Ammon's horn (tissue), 1 donor: ENCODE data around the gene PNN.
"Not testable (repeated sequence)": the region's sequence is repeated elsewhere in the genome, so short reads cannot be mapped to it uniquely, and the experiment has no call there.

Experiments
- DNase-seq: peaks from one replicate; pipeline ENCODE4 v3.0.0-alpha.2; 2016; ENCODE audit warnings: low spot score

The PNN gene

DNA sequence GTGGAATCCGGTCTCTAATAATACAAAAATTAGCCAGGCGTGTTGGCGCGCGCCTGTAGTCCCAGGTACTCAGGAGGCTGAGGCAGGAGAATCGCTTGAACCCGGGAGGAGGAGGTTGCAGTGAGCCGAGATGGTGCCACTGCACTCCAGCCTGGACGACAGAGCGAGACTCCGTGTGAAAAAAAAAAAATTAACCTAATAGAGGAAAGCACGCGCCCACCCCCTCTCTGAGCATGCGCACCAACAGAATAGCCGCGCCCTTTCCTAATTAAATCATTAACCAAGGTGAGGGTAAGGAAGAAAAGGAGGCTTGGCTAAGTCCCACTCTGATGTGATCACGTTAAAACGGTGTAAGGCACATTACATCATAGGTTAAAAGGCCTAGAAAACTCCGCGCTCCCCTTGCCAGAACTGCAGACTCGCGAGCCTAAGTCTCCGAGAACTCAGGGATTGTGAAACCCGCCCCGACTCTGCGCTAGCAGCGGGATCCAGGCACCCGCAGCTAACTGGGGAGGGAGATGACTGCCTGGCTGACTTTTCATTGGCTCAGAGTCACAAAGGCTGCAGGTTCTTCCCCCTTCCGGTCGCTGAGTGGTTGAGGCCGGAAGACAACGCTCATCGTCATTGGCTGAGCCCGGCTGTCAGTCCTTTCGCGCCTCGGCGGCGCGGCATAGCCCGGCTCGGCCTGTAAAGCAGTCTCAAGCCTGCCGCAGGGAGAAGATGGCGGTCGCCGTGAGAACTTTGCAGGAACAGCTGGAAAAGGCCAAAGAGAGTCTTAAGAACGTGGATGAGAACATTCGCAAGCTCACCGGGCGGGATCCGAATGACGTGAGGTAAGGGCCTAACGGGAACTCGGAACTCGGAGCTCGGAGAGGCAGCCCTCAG is at the start of gene PNN:
TSS of gene PNN (plus strand) at position 695 of the 885 bp plus-strand sequence. CDS start at position 721, 26 bp downstream.
- DNase-seq, result peak; percentile 99

DNA sequence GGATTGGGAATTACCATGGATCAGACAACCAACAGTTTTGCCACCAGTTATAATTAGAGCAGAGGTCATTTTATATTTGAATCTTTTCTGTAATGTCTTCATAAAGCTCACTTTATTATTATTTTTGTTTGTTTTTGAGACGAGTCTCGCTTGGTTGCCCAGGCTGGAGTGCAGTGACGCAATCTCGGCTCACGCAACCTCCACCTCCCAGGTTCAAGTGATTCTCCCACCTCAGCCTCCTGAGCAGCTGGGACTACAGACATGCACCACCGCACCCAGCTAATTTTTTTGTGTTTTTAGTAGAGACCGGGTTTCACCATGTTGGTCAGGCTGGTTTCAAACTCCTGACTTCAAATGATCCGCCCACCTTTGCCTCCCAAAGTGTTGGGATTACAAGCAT is 37.2 kb upstream of the PNN start:
- not testable (repeated sequence) for DNase-seq

DNA sequence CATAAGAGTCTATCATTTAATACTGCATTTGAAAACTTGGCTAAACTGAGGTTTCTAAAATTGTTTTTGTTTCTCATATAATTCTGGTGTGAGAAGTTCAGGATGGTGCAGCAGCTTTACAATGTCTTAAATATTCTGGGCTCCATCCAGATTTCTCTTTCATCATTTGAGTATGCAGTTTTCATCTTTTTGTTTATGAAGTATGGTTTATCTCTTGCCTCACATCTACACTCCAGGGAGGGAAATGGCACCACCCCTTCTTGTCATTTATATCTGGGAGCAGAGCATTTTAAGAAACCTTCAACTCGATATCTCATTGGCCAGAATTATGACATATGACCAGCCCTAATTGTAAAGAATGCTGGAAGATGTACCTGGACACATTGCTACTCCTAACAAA is 36.6 kb upstream of the PNN start:
- DNase-seq, result no peak

DNA sequence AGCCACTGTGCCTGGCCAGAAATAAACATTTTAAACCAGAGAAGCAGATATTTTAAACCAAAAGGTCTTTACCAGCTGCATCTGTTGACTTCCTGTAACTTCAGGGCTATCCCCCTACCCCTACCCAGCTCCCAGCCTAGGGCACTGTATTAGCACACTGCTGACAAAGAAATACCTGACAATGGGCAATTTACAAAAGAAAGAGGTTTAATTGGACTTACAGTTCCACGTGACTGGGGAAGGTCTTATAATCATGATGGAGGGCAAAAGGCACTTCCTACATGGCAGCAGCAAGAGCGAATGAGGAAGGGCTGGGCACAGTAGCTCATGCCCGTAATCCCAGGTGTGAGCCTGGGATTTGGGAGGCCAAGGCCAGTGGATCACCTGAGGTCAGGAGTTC is 34.9 kb upstream of the PNN start:
- no peak for DNase-seq

DNA sequence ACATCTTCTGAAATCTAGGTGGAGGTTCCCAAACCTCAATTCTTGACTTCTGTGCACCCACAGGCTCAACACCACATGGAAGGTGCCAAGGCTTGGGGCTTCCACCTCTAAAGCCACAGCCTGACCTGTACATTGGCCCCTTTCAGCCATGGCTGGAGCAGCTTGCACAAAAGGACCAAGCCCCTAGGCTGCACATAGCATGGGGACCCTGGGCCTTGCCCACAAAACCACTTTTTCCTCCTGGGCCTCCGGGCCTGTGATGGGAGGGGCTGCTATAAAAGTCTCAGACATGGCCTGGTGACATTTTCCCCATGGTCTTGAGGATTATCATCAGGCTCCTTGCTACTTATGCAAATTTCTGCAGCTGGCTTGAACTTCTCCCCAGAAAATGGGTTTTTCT is 33.4 kb upstream of the PNN start:
- DNase-seq, result not testable (repeated sequence)

DNA sequence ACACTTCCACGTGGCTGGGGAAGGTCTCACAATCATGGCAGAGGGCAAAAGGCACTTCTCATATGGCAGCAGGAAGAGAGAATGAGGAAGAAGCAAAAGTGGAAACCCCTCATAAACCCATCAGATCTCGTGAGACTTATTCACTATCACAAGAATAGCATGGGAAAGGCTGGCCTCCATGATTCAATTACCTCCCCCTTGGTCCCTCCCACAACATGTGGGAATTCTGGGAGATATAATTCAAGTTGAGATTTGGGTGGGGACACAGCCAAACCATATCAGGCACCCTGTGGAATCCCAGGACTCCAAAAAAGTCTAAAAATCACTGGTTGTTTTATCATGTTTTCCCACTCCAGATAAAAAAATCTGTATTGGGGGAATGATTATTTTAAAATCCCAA is 31.8 kb upstream of the PNN start:
- not testable (repeated sequence) for DNase-seq

DNA sequence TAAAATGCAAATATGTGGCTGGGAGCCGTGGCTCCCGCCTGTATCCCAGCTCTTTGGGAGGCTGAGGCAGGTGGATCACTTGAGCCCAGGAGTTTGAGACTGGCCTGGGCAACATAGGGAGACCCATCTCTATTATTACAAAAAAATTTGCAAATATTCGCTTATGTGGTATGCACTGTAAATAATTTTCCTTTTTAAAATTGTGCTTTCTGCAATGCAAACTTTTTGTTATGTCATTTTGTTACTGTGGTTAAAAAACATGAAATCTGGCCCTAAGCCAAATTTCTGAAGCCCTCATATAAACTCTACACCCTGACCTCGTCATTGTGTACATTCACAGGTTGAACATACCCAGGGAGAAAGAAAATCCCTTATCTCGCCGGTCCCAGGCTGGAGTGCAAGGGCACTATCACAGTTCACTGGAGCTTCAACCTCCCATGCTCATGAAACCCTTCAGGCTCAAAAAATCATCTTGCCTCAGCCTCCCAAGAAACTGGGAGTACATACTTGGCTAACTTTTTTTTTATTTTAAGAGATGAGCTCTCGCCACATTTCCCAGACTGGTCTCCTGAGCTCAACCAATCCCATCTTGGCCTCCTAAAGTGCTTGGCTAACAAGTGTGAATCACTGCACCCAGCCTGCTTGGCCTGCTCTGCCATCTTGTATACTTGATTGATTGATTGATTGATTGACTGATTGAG is 29.6 kb upstream of the PNN start:
- DNase-seq, result no peak

DNA sequence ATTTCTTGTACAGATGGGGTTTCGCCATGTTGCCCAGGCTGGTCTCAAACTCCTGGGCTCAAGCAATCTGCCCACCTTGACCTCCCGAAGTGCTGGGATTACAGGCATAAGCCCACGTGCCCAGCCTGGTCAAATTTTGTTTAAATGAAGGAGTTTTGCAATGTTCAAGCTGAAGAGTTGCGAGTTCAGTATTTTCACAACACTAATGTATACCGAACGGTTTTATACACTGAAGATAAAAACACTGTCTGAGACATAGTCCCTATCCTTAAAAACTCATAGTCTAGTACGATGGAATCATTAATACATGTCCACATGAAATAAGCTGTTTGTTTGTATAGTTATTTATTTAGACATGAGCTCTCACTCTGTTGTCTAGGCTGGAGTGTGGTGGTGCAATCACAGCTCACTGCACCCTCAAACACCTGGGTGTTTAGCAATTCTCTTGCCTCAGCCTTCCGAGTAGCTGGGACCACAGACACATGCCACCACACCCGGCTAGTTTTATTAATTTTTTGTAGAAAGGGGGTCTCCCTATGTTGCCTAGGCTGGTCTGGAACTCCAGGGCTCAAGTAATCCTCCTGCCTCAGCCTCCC is 20.4 kb upstream of the PNN start:
- DNase-seq, result no peak

DNA sequence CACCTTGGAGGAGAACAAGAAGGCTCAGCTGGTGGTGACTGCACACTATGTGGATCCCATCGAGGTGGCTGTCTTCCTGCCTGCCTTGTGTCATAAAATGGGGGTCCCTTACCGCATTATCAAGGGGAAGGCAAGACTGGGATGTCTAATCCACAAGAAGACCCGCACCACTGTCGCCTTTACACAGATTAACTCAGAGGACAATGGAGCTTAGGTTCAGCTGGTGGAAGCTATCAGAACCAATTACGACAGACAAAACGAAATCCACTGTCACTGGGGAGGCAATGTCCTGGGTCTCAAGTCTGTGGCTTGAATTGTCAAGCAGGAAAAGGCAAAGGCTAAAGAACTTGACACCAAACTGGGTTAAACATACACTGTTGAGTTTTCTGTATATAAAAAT is 17.6 kb upstream of the PNN start:
- DNase-seq, result no peak

DNA sequence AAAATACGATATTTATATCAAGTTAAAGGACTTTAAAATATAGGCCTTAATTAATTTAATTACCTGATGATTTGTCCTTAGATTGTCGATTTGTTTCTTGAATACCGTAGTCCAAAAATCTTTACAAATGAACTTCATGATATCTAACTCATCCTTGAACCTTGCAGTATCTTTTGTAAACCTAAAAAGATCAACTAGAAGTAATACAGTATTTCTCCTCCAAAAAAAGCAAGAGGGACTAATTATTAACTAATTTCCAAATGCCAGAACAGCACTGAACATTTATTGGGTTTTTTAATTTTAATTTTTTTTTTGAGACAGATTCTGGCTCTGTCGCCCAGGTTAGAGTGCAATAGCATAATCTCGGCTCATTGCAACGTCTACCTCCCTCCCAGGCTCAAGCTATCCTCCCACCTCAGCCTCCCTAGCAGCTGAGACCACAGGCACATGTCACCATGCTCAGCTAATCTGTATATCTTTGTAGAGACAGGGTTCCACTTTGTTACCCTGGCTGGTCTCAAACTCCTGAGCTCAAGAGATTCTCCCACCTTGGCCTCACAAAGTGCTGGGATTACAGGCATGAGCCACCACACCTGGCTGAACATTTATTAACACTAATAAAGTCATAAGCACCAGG is 16.7 kb upstream of the PNN start:
- no peak for DNase-seq

DNA sequence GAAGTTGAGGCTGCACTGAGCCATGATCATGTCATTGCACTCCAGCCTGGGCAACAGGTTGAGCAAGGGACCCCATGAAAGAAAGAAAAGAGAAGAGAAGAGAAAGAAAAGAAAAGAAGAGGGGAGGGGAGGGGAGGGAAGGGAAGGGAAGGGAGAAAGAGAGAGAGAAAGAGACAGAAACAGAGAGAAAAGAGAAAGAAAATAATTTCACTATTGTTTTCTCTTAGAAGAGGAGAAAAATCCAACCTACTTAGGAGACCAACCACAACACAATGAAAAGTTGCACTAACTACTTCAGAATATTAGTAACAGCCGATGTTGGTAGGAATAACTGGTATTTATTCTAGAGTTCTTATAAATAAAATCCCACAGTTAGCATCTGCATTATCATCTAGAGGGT is 14.6 kb upstream of the PNN start:
- DNase-seq, result no peak

DNA sequence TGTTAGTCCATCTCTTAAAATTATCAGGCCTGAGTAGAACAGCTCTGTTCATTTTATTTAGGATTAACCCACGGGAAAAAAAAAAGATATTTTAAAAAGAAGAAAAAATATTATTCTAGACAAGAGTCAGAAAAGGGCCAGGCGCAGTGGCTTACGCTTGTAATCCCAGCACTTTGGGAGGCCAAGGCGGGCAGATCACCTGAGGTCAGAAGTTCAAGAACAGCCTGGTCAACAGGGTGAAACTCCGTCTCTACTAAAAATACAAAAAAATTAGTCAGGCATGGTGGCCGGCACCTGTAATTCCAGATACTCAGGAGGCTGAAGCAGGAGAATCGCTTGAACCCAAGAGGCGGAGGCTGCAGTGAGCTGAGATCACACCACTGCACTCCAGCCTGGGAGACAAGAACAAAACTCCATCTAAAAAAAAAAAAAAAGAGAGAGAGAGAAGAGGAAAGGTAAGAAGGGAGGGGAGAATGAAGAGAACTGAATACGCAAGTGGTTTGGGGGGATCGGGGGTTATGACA is 7.2 kb upstream of the PNN start:
- not testable (repeated sequence) for DNase-seq

DNA sequence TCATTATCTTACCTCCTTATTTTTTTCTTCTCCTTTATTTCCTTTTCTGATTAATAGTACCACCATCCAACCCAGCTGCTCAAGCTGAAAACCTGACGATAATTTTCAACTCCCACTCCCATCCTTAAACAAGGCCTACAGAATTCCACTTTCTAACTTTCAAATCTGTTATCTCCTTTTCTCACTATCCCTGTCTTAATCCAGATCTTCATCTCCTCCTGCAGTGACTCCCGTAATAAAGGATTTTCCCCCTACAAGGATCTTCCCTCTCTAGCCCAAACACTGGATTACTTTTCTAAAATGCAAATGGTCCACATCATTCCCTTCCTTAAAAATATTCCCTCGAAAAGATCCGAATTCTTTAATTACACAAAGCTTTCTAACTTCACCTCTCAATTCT is 6.5 kb upstream of the PNN start:
- DNase-seq, result no peak

DNA sequence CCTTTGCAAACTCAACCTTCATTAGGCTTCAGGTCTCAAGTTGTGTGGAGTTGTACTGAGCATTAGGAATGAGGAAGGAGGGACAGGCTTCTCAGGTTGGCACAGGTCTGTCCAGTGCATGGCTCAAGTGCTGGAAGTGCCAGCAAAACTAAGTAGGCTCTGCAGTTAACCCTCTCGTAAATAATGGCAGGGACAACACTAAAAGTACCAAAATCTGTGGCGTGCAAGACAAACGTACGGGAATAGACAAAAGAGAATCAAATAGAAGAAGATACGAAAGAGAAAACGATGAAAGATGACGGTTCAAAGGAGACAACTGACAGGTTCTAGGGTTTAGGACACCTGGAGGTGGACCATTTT is 5.5 kb upstream of the PNN start:
- peak; percentile 12 for DNase-seq

DNA sequence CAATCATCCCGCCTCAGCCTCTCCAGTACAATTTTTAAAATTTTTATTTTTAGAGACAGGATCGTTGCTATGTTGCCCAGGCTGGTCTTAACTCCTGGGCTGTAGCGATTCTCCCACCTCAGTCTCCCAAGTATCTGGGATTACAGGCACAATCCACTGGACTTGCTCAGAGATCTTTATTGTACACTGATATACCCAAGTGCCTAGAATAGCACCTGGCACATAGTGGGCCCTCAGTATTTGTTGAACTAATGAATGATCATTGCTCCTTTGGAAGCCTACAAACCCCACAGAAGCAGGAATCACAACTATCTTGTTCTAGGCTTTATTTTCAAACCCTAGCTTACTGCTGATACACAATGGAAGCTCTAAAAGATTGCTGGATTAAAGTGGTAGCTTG is 1.9 kb upstream of the PNN start:
- no peak for DNase-seq

DNA sequence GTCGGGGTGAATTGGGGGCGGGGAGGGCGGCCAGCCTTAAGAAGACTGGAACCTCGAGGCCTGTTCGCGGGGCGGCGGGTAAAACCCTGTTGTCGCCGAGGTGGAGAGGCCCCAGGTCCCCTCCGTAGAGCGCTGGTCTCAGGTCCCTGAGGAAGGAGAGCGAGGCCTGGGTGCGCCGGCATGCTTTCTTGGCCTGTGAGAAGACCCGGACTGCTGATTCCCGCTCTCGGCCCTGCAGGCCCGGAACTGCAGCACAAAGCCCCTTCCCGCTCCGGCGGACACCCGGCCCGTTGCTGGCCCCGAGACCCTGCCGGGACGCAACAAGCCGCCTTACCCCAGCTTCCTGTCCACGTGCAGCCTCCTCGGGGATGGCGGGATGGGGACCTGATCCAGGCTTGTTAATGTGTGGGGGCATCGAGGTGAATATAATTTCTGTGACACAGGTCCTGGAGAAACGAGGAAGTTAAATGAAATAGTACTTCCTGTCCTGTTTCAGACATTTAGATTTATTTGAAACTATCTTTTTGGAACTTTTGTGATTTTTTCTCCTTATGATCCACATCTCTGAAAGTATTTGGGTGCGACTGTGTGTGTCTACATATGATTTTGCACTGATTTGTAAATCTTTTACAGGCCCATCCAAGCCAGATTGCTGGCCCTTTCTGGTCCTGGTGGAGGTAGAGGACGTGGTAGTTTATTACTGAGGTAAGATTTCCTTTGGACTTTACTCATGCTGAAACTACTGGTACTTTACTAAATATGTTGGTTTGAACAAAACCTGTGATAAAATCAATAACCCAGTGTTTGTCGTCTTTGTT is 600 bp downstream of the PNN start:
- no peak for DNase-seq

DNA sequence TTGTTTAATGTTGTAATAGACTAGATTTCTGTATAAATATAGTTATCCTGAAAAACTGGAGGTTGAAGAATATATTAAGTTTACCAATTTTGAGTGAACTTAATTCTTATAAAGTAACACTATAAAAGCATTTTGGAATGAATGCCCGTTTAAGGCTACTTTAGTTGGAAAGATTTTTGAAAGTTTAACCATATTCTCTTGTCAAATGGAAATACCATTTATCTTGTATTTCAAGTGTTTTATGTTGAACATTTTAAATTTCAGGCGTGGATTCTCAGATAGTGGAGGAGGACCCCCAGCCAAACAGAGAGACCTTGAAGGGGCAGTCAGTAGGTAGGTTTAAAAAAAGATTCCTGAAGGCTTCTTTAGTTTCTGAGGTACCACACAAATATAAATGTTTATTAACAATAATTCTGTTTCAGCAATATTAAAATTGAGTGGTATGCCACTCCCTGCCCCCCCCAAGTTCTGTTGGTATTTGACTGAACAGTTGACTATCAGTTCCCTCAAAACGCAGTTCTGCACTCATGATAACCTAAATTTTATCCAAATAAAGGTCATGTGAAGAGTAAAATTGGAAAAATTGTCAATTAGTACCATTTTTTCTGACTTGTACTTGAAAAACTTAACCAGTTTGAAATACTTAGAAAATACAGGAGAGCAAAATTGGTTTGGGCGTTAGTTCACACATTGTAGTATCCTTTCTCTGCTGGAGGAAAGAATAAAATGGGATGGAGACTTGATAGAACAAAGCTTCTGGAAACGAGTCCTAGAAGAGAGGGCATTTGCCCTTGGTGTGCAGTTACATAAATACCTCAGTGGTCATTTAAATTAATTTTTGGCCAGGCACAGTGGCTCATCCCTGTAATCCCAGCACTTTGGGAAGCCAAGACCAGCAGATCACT is 1.5 kb downstream of the PNN start:
- no peak for DNase-seq

DNA sequence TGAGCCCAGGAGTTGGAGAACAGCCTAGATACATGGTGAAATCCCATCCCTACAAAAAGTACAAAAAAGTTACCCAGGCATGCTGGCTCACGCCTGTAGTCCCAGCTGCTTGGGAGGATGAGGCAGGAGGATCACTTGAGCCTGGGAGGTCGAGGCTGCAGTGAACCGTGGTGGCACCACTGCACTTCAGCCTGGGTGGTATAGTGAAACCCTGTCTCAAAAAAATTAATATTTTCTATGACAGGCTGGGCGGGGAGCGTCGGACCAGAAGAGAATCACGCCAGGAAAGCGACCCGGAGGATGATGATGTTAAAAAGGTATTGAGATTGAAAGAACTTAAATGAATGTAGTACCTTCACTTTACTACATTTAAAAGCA is 2.1 kb downstream of the PNN start:
- DNase-seq, result no peak

DNA sequence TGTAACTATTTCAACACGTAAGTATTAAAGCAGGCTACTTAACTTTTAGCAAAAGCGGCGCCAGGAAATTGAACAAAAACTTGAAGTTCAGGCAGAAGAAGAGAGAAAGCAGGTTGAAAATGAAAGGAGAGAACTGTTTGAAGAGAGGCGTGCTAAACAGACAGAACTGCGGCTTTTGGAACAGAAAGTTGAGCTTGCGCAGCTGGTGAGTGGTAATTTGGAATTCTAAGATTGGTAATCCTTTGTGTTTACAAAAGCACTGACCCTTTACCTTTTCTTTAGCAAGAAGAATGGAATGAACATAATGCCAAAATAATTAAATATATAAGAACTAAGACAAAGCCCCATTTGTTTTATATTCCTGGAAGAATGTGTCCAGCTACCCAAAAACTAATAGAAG is 4.0 kb downstream of the PNN start:
- DNase-seq, result no peak

DNA sequence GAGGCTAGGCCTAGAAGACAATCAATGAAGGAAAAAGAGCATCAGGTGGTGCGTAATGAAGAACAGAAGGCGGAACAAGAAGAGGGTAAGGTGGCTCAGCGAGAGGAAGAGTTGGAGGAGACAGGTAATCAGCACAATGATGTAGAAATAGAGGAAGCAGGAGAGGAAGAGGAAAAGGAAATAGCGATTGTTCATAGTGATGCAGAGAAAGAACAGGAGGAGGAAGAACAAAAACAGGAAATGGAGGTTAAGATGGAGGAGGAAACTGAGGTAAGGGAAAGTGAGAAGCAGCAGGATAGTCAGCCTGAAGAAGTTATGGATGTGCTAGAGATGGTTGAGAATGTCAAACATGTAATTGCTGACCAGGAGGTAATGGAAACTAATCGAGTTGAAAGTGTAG is 5.5 kb downstream of the PNN start:
- no peak for DNase-seq
